Activated gamma-delta T cell treated with Interleukin-2 at 50 U/mL for 16 hours (primary cell): ENCODE results near the gene TNFAIP1.

Experiments used
- DNase-seq: peaks from one replicate; pipeline ENCODE4 v3.0.0-alpha.2; 2020

The TNFAIP1 gene

GRCh38 chr17:28346746-28347246, 11.2 kb downstream of the TNFAIP1 start:
- no peak for DNase-seq

DNA sequence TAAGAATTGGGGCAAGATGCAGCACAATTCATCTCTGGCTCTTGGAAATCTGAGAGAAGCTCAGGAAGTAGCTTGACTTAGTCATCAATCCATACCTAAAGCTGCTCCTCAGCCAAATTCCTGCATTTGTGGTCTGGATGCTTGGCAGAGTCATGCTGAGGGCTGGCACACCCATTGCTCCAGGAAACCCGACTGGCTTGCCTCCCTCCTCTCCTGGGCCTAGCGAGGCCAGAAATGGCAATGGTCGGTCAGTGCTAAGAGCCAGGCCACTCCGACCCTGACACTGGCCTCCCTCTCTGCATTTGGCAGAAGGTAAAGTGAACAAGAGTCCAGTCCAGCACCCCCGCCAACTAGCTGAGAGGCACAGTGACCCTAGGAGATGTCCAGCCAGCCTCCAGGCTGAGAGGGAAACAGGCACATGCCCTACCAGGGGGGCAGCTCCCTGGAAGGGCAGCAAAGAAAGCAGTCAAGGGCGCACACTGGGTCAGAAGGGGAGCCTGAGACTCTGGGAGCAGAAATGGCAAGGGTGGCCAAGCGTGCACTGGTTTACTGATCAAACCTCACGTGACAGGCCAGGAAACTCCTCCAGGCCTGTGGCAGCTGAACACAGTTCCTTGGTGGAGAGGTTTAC, 11.8 kb downstream of the TNFAIP1 start:
- DNase-seq, result no peak

DNA sequence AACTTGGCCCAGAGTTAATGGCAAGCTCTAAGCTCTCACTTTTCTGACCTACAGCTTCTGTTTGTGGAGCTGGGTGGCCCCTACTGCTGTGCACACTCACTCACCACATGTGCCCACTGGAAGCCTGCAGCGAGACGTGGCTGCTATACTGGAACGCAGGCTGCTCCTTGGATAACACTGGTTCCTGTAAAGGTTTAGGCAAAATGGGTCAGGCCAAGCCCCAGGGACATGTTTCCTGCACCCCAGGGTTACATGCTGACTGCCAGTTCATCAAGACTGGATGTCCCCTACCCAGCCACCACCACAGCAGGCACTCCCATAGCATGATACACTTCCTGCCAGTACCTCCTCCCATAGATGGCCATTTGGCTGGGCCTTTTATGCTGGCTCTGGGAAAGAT, 13.4 kb downstream of the TNFAIP1 start:
- no peak for DNase-seq

- DNase-seq, result no peak
Measured at GRCh38 chr17:28350271-28350670, 14.7 kb downstream of the TNFAIP1 start.

DNA sequence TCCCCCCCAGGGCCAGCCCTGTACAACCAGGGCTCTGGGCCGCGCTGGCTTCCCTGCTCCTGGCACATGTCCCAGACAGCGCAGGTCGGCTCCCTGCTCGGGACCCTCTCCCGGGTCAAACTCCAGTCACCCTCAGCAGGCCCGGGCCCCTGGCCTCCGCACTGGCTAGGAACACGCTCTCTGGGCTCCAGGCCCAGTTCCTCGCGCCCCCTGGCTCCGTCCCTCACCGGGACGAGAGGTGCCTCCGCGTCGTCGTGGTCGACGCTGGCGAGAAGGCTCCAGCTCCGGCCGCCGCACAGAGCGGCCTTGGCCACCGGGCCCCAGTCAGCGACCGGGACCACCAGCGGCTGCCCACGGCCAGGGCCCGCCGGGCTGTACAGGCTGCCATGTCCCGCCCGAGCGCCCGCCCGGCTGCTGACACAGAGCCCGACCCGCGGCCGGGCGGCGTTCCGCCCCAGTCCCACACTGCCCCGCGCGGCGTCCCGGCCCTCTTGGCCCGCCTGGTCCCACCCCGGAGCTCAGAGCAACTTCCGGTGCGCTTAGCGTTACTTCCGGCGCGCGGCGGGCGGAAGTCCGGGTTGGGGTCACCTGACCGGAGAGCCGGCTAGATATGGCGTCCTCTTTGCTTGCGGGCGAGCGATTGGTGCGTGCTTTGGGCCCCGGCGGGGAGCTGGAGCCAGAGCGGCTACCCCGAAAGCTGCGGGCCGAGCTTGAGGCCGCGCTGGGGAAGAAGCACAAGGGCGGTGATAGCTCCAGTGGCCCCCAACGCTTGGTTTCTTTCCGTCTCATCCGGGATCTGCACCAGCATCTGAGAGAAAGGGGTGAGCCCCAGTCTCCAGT, 21.7 kb downstream of the TNFAIP1 start, which contains the start of gene POLDIP2:
TSS of gene POLDIP2 (minus strand) at position 467 of the 840 bp plus-strand sequence. CDS start at position 388, 79 bp downstream.
- peak; percentile 95 for DNase-seq

- DNase-seq, result no peak
Measured at GRCh38 chr17:28357901-28358197, 22.3 kb downstream of the TNFAIP1 start.

- no peak for DNase-seq
Measured at GRCh38 chr17:28363186-28363585, 27.6 kb downstream of the TNFAIP1 start.

- DNase-seq, result no peak
Measured at GRCh38 chr17:28363776-28364650, 28.5 kb downstream of the TNFAIP1 start.

DNA sequence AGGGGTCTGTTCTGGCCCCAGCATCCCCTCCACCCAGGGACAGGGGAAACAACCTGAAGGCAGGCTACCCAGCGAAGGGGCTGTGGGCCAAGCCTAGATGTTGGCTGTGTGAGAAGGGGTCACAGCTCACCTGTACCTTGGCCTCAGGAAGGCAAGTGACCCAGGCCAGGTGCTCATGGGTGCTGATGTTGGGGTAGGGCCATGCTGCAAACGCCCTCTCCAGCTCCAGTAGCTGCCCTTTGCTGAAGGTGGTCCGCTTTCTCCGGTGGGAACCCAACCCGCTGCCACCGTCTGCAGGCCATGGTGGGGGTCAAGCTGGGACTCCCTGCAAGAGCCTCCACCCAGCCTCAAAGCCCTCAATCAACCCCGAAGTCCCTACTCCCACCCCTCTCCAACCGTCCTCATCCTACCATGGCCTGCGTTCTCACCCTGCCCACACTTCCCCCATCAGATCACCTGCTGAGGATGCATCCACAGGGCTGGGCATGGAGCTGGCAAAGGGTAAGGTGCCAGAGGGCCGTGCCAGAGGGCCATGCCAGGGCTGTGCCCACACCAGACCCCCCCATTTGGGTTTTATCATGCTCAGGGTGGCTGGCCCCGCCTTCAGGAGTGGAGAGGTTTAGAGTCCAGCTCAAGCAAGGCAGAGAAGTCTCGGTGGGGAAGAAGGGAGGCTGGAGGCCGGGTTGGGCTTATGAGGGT, 29.3 kb downstream of the TNFAIP1 start, which contains the start of gene SEBOX:
TSS of gene SEBOX (minus strand) at position 535 of the 699 bp plus-strand sequence. CDS start at position 487, 48 bp downstream.
- DNase-seq, result no peak

- DNase-seq, result no peak
Measured at GRCh38 chr17:28365487-28365886, 29.9 kb downstream of the TNFAIP1 start.

- DNase-seq, result no peak
Measured at GRCh38 chr17:28366605-28367004, 31.0 kb downstream of the TNFAIP1 start.

GRCh38 chr17:28367641-28368305, 32.2 kb downstream of the TNFAIP1 start:
- DNase-seq, result no peak

DNA sequence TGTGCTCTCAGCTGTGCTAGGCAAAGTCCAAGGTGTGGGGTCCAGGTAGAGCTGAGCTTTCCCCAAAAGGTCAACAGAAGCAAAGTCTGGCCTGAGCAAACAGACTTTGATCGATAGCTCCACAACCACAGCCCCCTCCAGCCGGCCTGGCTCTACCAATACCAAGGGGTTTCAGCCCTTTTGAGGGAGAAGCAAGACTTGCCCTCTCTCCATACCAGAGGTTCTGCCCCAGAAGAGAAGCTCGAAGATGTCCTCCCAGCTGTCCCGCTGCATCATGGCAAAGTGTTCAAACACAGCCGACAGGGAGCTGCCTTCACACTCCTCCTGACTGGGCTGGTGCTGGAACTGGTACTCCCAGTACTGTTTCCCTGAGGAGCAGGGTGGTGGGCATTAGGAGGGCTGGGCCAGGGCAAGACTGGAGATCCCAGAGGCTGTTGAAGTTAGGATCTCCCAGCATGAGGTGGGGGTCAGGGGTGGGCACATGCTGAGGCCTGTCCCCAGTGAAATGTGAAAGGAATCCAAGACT, 32.8 kb downstream of the TNFAIP1 start:
- DNase-seq, result no peak

- no peak for DNase-seq
Measured at GRCh38 chr17:28368915-28369683, 33.5 kb downstream of the TNFAIP1 start.

DNA sequence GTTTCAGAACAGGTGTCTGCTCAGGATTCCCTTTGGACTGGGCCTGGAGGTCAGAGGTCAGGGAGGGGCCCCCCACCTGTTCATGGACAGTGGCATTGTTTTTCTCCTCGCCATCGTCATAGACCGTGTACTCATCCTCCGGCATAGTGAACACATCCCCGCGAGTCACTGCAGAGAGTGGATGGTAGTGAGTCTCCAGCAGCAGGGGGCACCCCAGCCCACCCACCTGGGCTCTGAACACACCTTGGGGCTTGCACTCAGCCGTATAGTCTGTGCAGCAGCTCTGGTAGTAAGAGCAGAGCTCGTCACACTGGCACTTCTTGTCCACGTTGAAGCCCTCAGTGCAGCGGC, 34.1 kb downstream of the TNFAIP1 start:
- DNase-seq, result no peak

GRCh38 chr17:28370035-28370743, 34.6 kb downstream of the TNFAIP1 start, which contains the start of gene VTN:
TSS of gene VTN (minus strand) at chr17:28370307. CDS start at chr17:28370203, 104 bp downstream.
- DNase-seq, result no peak

- DNase-seq, result no peak
Measured at GRCh38 chr17:28370744-28371103, 35.2 kb downstream of the TNFAIP1 start.

GRCh38 chr17:28371245-28372202, 36.0 kb downstream of the TNFAIP1 start, which contains the start of gene SARM1:
TSS of gene SARM1 (plus strand) at chr17:28371694. CDS start at chr17:28372033, 339 bp downstream.
- peak; percentile 77 for DNase-seq
